Stimulated activated CD8-positive, alpha-beta memory T cell treated with anti-CD3 and anti-CD28 coated beads, Interleukin-15, amount 100 ng/mL, for 1 hour (primary cell): ENCODE measurements around the gene S100A12.

Source experiments
- DNase-seq: peaks from one replicate; pipeline ENCODE4 v3.0.0-alpha.2; 2020; ENCODE audit warnings: low read depth

S100A12 gene

DNA sequence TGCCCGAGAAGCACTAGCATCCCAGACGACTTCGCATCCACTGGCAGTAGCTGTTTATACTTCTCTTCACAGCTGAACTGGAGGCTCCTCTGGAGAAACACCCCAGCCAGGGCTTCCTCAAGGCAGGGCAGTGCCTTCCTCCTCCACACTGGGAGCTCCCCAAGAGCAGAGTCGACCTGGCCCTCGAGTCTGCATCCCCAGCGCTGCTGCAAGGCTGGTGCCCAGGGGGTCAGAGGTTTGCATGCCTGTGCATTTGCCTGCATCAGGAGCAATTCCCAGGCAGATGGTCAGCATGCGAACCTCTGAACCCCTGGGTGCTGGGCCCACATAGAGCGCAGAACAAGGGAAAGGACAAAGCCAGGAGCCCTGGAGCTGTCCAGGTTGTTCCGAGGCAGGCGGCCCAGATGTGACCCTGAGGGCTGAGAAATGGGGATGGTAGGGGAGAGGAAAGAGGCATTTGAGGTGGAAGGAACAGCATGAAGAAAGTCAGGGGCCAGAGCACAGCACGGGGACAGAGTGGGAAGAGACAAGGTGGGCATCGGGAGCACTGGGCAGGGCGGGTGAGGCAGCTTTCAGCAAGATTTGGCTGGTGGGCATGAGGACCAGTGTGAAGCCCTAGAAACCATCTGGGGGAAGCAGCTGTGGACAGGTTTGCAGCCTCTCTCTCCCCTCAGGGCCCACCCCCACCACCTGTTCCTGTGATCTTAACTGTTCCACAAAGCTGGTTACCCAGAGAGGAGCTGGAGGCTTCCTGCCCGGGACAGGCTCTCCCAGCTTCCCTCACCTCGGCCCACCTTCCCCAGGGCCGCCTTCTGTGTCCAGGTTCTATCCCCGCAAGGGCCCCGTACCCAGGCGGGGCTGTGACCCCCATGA lies 21.9 kb upstream of the S100A12 start:
- DNase-seq = no peak

DNA sequence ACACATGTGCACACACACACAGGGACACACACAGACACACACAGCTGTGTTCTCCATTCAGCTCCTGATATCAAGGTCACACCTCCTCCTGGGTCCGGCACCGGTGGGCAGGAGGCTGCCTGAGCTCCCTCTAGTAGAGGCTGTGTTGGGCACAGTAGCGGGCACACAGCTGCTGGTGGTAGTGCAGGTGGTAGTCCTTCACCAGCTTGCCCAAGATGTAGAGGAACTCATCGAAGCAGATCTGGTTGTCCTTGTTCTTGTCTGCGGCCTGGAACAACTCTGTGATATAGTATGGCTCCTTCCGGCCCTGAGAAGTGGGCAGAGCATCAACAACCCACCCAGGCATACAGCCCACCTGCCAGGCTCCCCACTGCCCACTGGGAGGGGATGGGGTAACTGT lies 21.0 kb upstream of the S100A12 start:
- no peak for DNase-seq

DNA sequence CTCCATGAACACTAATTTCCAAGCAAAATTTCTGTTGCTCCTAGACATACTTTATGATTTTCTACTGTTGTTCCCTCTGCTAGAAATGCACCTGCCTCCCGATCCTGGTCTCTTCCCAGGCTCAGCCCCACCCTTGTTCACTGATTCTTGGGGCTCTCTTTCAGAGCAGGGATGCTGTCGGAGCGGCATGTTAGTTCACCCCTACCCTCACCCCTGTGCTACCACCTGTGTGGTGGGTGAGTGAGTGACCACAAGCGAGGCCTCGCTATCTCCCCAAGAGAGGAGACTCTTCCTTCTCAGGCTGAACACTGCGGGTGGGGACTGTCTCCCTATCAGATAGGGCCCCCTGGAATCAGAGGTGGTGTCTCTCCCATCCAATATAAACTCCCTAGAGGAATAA lies 20.4 kb upstream of the S100A12 start:
- DNase-seq = no peak

DNA sequence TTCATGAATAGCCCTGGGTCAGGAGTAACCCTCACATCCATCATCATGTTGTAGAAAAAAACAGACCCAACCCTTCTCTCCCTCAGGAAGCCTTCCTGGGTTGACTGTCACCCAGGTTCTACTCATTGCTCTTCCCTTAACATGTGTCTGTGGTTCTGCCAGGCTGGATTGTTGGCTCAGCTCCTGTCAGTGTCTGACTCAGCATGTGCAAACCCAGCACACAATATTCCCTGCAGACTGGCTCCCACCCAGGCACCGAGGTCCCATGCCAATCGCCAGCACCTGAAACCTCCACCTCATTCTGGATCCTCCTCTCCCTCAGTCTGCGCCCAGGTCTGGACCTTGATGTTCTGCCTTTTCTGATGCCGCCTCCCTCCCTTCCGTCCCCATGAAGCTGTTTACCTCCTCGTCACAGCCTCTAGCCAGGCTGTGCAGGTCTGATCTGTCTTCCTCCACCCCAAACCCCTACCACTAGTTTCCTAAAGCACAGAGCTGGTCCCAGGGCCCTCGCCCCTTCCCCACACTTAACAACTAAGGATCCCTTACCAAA lies 19.8 kb upstream of the S100A12 start:
- DNase-seq = no peak

DNA sequence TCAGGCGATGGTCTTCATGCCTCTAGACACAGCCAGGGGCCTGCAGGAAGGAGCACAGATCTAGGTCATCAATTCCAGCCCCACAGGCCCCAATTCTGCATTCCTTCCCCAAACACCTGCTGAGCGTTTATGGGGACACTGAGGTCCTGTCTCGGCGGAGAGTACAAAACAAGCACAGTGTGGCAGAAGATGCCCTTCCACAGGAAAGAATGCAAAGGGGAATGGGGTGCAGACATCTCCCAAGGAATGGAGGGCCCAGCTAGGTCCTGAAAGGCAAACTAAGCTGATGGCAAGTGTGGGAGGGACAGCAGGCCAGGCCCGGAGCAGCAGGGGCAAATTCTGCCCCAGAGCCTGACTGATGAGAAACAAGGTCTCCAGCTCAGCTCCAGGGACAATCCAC lies 19.0 kb upstream of the S100A12 start:
- no peak for DNase-seq

DNA sequence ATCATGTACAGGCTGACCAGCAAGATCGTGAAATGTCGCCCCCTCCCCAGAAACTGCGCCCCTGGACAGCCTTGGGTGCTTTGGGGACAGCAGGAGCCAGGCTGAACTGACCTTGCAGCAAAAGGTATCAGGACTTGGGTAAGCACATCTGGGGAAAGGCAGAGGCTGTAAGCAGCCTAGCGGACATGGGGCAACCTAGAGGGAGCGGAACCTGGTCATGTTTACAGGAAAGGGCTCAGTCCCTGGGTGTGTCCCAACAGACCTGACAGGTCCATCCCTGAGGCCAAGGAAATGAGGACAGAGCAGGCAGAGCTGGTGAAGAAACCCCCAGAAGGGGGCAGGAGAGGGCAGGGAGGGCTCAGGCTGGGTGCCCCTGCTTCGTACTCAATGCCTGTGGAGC lies 18.5 kb upstream of the S100A12 start:
- DNase-seq = no peak

DNA sequence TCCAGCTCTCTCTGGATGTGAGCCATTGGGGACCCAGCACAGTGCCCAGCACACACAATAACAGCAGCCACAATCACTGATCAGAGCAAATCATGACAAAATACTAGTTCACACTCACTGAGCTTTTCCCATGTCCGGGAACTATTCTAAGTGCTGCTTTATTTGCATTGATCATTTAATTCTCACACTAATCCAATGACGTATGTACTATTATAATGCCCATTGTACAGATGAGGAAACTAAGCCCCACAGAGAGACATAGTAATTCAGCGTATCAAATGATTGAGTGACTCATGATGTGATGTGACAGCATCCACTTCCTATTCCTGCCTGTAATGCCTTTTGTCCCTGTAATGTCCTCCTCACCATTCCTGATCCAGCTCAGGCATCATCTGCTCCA lies 17.4 kb upstream of the S100A12 start:
- DNase-seq = no peak

DNA sequence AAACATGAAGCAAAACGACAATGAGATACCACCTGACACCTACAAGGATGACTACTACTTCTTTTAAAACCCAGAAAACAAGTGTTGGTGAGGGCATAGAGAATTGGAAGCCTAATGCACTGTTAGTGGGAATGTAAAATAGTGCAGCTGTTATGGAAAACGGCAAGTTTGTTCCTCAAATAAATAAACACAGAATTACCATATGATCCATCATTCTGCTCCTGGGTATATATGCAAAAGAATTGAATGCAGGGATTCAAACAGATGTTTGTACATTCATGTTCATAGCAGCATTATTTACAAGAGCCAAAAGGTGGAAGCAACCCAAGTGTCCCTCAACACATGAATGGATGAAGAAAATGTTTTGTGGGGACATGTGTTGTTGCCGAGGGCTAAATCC lies 16.8 kb upstream of the S100A12 start:
- DNase-seq = no peak

DNA sequence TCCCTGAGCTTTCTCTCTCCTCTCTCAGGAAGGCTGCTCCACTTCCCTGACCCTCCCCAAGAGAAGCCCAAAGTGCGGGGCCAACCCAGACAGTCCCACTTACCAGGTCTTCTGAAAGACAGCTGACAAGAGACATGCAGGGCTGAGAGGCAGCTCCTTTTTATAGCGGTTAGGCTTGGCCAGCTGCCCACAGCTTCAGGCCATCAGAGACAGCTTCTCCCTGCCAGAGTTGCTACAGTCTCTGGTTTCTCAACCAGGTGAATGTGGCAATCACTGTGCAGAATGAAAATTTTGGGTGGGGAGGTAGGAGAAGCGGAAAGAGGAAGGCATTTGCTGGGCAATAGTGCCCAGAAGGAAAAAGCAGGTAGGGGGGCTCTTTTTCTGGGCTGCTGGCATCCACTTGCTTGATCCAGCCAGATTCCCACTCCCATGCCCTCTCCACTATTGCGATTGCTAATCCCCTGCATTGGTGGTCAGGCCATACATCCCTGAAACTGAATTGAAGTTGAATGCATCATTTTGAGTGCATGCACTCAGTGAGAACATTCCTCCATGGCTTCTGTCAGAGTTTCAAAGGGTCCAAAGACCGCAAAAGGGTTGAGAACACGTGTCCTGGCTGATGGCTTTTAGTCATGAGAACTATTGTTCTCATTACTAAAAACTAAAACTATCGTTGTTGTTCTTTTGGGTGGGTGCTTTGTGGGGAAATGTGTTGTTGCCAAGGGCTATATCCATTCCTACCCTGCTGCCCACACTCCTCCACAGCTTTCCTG lies 15.7 kb upstream of the S100A12 start, which contains the start of gene S100A8:
Gene S100A8, minus strand, starts transcription at position 136 of the 773 bp plus-strand sequence. CDS start 538 bp downstream, outside the sequence.
- no peak for DNase-seq

DNA sequence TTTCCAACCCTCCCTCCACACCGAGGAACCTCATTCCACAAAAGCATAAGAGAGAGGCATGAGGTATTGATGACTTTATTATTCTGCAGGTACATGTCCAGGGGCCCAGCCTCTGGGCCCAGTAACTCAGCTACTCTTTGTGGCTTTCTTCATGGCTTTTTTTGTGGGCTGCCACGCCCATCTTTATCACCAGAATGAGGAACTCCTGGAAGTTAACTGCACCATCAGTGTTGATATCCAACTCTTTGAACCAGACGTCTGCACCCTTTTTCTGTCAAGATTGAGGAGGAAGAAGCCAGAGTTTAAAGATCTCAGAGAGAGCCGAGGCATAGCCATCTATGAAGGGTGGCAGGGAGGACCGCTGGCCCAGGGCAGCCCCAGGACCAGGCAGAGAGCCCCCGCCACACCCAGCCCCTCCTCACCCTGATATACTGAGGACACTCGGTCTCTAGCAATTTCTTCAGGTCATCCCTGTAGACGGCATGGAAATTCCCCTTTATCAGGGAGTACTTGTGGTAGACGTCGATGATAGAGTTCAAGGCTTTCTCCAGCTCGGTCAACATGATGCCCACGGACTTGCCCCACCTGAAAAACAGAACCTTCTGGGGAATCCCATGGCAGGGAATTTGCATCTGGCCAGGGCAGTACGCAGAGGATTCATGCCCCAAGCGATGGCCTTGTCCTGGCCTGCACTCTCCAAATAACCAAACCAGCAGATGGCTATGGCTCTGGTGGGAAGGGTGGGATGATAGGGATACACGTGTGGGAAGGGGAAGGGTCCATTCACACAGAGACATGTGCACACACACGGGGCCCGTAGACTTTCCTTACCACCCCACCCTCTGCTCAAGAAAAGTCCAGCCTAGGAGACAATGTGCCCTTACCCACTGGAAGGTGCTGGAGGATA lies 14.8 kb upstream of the S100A12 start:
- DNase-seq = no peak

DNA sequence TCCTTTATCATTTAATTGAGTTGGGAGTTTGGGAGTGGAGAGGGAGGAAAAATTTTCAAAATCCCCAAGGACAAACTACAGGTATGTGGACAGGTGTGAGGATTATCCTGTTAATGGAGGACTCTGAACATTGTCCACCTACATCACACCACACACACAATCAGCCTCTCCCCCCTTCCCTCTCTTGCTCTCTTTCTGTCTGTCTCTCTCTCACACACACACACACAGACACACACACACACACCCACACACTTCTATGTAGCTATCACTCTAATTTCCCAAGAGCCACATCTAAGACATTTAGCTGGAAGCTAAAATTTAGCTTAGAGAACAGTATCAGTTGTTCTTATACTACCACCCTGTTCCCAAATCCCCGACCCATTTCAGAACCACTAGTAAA lies 14.0 kb upstream of the S100A12 start:
- no peak for DNase-seq

DNA sequence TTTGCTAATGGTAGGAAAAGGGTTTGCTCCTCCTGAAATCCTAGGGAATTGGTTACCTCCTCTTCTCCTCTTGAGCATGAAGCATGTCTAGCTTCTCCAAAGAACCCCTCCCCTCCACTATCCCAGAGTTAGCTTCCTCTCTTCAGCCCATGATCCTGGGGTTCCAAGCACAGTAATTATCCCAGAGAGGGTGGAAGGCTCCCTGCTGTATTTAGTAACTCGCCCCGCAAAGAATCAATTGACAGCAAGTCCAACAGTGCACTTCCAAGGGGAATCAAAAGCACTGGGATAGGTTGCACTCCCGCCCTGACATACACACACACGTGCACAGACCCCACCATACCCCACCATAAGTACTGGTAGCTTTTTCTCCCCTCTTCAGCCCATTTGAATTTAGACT lies 12.4 kb upstream of the S100A12 start:
- DNase-seq = no peak

DNA sequence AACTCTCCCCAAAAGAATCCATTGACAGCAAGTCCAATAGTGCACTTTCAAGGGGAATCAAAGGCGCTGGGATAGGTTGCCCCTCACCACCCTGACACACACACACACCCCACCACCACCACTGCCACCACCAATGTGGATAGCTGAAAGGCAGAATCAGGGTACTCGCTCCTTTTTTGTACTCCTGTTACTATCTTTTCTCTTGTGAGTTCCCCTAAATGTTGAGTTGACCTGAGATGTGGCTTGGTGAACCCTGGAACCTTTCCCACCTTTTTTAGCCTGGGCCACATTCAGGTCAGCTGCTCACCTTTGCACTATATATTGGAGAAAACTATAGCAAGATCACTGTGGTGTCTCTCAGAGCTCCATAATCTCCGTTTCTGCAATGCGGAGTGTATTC lies 11.6 kb upstream of the S100A12 start:
- DNase-seq = no peak

DNA sequence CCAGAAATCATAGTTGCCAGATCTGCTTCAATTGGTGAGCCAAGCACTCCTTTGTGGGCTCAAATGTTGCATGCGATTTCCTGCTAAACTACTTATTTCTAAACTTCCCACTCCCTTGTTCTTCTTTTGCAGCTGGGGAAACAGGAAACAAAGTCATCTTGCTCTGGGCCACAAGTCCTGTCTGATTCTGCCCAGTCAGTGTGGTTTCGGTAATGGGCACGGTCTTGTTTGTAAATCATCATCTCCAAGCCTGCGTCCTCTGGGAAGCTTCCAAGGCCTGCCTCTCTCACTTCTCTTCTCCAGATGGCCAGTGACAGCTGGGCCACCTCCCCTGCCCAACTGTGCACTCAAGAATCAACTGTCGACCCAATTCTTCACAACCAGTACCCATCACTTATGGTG lies 11.1 kb upstream of the S100A12 start:
- no peak for DNase-seq

DNA sequence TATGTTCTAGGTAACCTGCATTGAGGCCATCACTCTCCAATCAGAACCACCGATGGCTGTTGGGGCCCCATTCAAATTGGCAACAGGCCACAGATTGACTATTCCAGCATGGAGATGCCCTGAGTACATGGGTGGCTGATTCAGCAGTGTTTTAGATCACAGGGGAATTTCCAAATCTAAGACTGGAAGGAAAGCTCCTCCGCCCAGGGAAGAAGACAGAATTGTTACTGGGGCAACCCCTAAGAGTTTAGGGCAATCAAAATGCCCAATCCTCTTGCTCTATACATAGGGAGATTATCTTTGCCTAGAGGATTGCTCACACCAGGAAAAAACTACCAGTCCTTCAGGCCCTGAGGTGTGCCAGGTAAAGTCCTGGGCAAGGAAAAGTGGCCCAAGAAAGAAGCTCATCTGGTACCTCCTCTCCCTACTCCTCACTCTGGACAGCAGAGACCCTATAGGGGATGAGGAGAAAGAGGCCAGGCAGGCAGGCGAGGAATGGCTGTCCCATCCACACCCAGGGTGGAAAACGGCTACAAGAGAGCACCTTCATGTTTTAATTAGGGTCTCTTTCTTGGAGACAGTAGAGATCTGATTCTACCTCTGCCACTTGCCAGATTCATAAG lies 9.6 kb upstream of the S100A12 start:
- no peak for DNase-seq

DNA sequence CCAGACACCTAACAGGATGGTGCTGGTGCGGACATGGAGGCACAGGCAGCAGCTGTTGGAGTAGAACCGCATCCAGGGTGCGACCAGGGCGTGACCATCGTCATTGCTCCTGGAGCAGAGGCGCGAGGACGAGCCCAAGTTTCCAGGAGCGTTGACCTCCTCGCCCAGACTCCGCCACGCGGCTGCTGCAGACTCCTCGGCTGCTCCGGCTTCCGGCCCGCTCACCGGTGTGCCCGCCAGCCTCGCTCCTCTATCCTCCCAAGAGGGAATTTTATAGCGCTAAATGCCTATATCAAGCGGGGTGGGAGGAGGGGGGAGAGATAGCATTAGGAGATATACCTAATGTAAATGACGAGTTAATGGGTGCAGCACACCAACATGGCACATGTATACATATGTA lies 5.3 kb upstream of the S100A12 start:
- DNase-seq = no peak

DNA sequence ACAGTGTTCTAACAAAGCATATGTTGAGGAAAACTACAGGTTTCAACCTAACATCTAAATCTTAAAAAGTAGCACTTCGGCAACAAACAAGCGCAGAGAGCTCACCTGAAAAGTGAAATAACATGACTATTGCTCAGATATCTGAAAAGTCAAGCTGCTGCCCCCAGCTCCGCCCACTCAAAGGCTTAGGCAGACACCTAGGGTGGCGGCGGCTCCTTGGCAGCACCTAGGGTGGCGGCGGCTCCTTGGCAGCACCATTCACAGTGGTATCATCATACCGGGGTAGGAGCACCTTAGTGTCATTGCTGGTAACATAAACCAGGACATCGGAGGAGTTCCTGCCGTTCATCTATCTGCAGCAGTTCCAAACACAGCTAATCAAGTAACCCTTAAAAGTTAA lies 4.2 kb upstream of the S100A12 start:
- DNase-seq = no peak

DNA sequence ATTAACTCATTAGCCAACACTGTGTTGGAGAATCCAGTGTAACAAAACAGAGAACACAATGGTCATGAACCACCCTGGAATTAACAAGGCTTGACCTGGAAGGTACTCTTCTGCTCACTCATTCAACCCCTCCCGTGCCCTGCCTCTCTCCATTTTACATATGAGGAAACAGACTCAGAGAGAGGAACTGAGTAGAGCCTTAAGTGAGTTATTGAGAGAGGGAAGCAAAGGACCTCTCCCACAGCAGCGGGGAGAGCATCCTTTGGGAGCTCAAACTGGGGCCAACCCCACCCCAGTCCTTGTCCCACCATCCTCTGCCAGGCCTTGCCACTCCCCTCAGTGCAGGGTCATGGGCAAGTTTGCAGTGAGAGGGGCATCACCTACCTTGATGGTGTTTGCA lies 1.4 kb downstream of the S100A12 start:
- no peak for DNase-seq

DNA sequence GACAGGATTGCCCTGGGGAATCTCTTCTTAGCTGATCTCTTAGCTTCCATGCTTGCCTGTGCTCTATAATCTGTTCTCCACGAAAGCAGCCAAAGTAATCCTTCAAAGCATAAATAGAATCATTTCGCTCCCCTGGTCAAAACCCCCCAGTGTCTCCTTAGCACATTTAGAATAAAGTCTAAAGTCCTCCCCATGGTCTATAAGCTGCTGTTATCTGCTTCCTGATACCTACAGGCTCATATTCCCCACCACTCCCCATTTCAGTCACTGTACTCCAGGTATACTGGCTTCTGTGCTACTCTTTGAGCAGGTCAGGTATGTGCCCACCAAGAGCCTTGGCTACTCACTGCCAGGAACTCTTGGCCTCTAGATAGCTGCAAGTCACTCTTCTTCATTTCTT lies 2.9 kb downstream of the S100A12 start:
- DNase-seq = no peak

DNA sequence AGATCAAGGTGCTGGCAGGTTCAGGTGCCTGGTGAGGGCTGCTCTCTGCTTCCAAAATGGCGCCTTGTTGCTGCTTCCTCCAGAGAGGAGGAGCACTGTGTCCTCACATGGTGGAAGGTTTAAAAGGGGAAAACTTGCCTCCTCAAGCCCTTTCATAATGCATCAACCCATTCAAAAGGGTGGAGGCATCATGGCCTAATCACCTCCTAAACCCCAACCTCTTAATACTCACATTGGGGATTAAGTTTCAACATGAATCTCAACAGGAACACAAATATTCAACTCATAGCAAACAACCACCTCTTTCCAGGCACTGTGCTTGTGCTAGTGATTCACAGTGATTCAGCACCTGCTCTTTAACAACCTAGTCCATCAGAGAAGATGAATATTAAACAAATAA lies 4.2 kb downstream of the S100A12 start:
- no peak for DNase-seq

DNA sequence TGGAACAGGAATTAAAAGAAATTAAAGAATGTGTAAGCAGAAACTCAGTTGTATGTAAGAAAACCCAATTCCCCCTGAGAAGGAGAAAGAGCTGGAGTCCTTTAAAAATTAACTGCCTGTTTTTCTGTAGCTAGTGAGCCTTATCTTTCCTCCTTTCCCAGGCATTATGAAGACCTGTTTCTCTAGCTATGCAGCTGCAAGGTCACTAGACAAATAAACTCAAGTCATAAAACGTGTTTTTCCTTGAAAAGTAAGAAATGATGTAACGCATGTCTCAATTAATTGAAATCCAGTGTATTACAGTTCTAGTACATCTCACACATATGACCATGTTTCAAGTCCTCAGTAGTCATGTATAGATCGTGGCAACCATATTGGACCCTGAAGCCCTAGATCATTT lies 5.3 kb downstream of the S100A12 start:
- no peak for DNase-seq

DNA sequence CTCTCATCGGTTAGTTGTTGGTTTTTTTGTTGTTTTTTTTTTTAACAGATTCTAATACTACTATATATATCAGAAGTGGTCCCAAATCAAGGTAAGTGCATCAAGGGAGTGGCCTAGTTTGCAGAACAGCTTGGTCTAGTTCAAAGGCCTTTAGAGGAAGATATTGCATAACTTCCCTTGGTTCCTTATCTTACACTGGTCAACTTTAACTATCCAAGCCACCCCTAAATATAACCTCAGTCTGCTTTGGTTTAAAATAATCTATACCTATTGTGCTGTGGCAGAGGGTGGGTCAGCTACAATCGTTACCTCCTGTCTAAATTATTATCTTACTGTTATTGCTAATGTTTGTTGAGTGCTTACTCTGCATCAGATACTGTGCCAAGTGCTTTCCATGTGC lies 6.9 kb downstream of the S100A12 start:
- no peak for DNase-seq
